Trophoblast cell (in vitro differentiated cells and primary cell): ENCODE results near the gene KRTAP4-11.
A peak's percentile ranks its signal among the peaks of the same experiment; 100 is the strongest.
"Not testable (repeated sequence)": the region's sequence is repeated elsewhere in the genome, so short reads cannot be mapped to it uniquely, and the experiment has no call there.

Experiments used
- DNase-seq, 2 donors: peaks; one replicate each; pipeline ENCODE4 v3.0.0-alpha.2; 2016
- H2AFZ ChIP-seq: 2 replicates; pipeline ENCODE4 v1.6.1; 2013; ENCODE audit warnings: low read length, moderate library complexity, mild to moderate bottlenecking; ENCODE audit not compliant: insufficient read depth, poor library complexity
- H2AK5ac ChIP-seq: 2 replicates; pipeline ENCODE4 v1.6.1; 2013; ENCODE audit warnings: mild to moderate bottlenecking, low read length
- H2BK120ac ChIP-seq: 2 replicates; pipeline ENCODE4 v1.6.1; 2013; ENCODE audit warnings: low read length, mild to moderate bottlenecking, moderate library complexity; ENCODE audit not compliant: insufficient read depth, poor library complexity
- H2BK12ac ChIP-seq: 2 replicates; pipeline ENCODE4 v1.6.1; 2013; ENCODE audit warnings: mild to moderate bottlenecking, low read length, moderate library complexity
- H2BK5ac ChIP-seq: 2 replicates; pipeline ENCODE4 v1.6.1; 2013; ENCODE audit warnings: low read length, low read depth, moderate library complexity, mild to moderate bottlenecking; ENCODE audit not compliant: poor library complexity
- H3K14ac ChIP-seq: 2 replicates; pipeline ENCODE4 v1.6.1; 2013; ENCODE audit warnings: mild to moderate bottlenecking, low read length
- H3K18ac ChIP-seq: 2 replicates; pipeline ENCODE4 v1.6.1; 2013; ENCODE audit warnings: mild to moderate bottlenecking, low read length
- H3K23ac ChIP-seq: 2 replicates; pipeline ENCODE4 v1.6.1; 2013; ENCODE audit warnings: low read length
- H3K27ac ChIP-seq: 2 replicates; pipeline ENCODE4 v1.5.1; 2013; ENCODE audit warnings: low read depth, mild to moderate bottlenecking, inconsistent platforms, low read length, moderate library complexity
- H3K27me3 ChIP-seq: 2 replicates; pipeline ENCODE4 v1.6.1; 2013; ENCODE audit warnings: inconsistent platforms, mild to moderate bottlenecking, low read length, moderate library complexity; ENCODE audit not compliant: insufficient read depth
- H3K36me3 ChIP-seq, 2 experiments: 1 replicate in 1 of 2; 2 replicates in 1 of 2; pipeline ENCODE4 v1.6.1; 2013; ENCODE audit warnings: low read length in 2 of 2, mild to moderate bottlenecking in 2 of 2, moderate library complexity in 1 of 2; ENCODE audit not compliant: insufficient read depth in 2 of 2, control insufficient read depth in 1 of 2
- H3K4ac ChIP-seq: 2 replicates; pipeline ENCODE4 v1.6.1; 2013; ENCODE audit warnings: low read depth, mild to moderate bottlenecking, low read length, moderate library complexity
- H3K4me1 ChIP-seq, 2 experiments: 1 replicate in 1 of 2; 2 replicates in 1 of 2; pipeline ENCODE4 v1.6.1; 2013; ENCODE audit warnings: low read length in 2 of 2, mild to moderate bottlenecking in 2 of 2, moderate library complexity in 1 of 2; ENCODE audit not compliant: insufficient read depth in 2 of 2, control insufficient read depth in 1 of 2
- H3K4me2 ChIP-seq: 2 replicates; pipeline ENCODE4 v1.6.1; 2013; ENCODE audit warnings: inconsistent platforms, mild to moderate bottlenecking, low read length, moderate library complexity
- H3K4me3 ChIP-seq: 2 replicates; pipeline ENCODE4 v1.5.1; 2013; ENCODE audit warnings: mild to moderate bottlenecking, low read depth, low read length, inconsistent platforms
- H3K79me1 ChIP-seq: one replicate; pipeline ENCODE4 v1.6.1; 2013; ENCODE audit warnings: low read length
- H3K79me2 ChIP-seq: 2 replicates; pipeline ENCODE4 v1.6.1; 2013; ENCODE audit warnings: low read length, mild to moderate bottlenecking; ENCODE audit not compliant: control insufficient read depth, insufficient read depth, poor library complexity
- H3K9ac ChIP-seq: 2 replicates; pipeline ENCODE4 v1.6.1; 2013; ENCODE audit warnings: mild to moderate bottlenecking, low read length
- H3K9me3 ChIP-seq: 2 replicates; pipeline ENCODE4 v1.6.1; 2013; ENCODE audit warnings: low read depth, mild to moderate bottlenecking, control low read depth, inconsistent platforms, low read length; ENCODE audit not compliant: insufficient read depth
- H4K12ac ChIP-seq: 2 replicates; pipeline ENCODE4 v1.6.1; 2013; ENCODE audit warnings: low read depth, mild to moderate bottlenecking, low read length, moderate library complexity
- H4K8ac ChIP-seq: 2 replicates; pipeline ENCODE4 v1.6.1; 2013; ENCODE audit warnings: low read depth, mild to moderate bottlenecking, low read length, moderate library complexity
- H4K91ac ChIP-seq: one replicate; pipeline ENCODE4 v1.6.1; 2013; ENCODE audit warnings: low read depth, mild to moderate bottlenecking, low read length, moderate library complexity
- WGBS: extraction: QIAGEN DNeasy Blood & Tissue Kit; methylation state at CpG from one replicate; pipeline ENCODE4 v1.1.7; 2013; ENCODE audit warnings: missing lambda C conversion rate; ENCODE audit not compliant: insufficient read length, insufficient coverage; ENCODE audit errors: extremely low coverage; 5-methylcytosine and 5-hydroxymethylcytosine counted together

KRTAP4-11 gene

DNA sequence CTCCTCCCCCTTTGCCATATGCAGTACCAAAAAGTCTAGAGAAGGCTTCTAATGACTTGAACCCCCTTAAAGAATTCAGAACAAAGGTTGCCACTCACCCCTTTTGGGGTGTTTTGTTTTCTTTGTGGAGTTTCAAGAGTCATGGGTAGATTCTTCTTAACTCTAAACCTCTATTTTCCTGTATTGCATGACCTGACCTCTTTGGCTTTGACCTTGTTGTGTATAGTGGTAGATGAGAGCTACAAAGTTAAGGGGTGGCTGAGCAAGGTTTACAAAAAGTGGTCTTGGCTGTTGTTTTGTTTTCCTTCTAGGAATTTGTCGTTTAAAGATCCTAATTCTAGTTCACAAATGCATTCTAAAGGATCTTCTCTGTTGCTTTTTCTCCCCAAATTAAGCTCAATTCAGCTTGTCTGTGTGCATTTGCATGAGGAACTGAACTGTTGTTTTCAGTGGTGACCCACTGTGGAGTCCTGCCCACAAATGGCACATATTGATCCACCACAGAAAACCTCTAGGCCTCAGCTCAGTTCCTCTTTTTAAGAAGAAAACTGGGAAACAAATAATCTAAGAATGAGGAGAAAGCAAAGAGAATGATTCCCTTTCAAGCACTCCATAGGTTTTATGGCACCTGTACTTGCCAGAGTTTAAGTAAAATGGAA is 9.3 kb downstream of the KRTAP4-11 start:
- not testable (repeated sequence) for H3K14ac ChIP-seq, H3K36me3 ChIP-seq, H4K12ac ChIP-seq, H3K79me2 ChIP-seq, H3K4me1 ChIP-seq, H3K4me2 ChIP-seq, H2BK12ac ChIP-seq, H3K18ac ChIP-seq, H3K79me1 ChIP-seq, H2BK120ac ChIP-seq, H3K27me3 ChIP-seq, H3K4ac ChIP-seq, H3K27ac ChIP-seq, H3K4me3 ChIP-seq, H2AFZ ChIP-seq, H3K9me3 ChIP-seq, H2AK5ac ChIP-seq, H2BK5ac ChIP-seq, H3K23ac ChIP-seq, DNase-seq, H4K8ac ChIP-seq, H4K91ac ChIP-seq, H3K9ac ChIP-seq
- no CpG with 5 or more reads among the region's 1 CpG for WGBS

DNA sequence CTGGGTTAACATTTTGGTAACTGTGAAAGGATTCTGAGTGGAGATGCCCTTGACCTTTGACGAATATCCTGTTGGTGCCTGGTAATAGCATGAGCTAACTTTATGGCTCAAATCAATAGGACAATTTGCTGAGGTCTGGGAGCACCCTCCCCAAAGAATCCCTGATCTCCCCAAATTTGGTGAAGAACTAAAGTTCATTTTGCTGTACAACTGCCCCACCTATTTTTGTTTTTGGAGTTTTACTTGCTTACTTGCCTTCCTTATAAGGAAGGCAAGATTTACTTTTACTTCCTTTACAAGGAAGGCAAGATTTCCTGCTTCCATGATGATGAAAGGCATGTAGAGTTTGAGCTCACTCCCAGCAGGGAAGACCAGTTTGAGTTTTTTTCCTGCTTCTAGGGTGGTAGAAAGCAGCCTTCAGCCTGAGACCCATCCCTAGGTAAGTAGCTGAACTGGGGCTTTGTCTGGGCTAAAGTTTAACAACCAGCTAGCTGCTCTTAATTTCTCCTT is 10.2 kb downstream of the KRTAP4-11 start:
- Histone ChIP-seq H2BK5ac (no peak overlapping the region), H3K79me1 (no peaks in the 10 kb centered on the region), H3K4me2 (no peak overlapping the region), H2AFZ (no peak overlapping the region), H3K18ac (no peak overlapping the region), H3K23ac (no peak overlapping the region), H3K9me3 (no peaks in the 10 kb centered on the region), H3K14ac (no peak overlapping the region), H3K27me3 (no peaks in the 10 kb centered on the region), H3K4me1 (no peaks in the 10 kb centered on the region), H3K79me2 (no peaks in the 10 kb centered on the region), H3K27ac (no peak overlapping the region), H4K8ac (no peak overlapping the region), H3K36me3 (no peaks in the 10 kb centered on the region), H3K4ac (no peak overlapping the region), H2AK5ac (no peak overlapping the region), H4K91ac (no peak overlapping the region), H4K12ac (no peak overlapping the region), H3K9ac (no peak overlapping the region), H2BK120ac (no peak overlapping the region), H2BK12ac (no peak overlapping the region), H3K4me3 (no peak overlapping the region)
- DNase-seq: no peak
- WGBS: no CpG with 5 or more reads among the region's 1 CpG

DNA sequence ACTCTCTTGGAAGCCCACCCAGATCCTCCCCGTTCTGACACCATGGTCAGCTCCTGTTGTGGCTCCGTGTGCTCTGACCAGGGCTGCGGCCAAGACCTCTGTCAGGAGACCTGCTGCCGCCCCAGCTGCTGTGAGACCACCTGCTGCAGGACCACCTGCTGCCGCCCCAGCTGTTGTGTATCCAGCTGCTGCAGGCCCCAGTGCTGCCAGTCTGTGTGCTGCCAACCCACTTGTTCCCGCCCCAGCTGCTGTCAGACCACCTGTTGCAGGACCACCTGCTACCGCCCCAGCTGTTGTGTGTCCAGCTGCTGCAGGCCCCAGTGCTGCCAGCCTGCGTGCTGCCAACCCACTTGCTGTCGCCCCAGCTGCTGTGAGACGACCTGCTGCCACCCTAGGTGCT is 12.8 kb downstream of the KRTAP4-11 start, which contains the start of gene KRTAP4-9:
KRTAP4-9 (plus strand) TSS at position 43 of the 400 bp plus-strand sequence; CDS start at position 43, 0 bp downstream.
- WGBS: no CpG with 5 or more reads among the region's 10 CpGs
- H3K4me3 ChIP-seq, H4K8ac ChIP-seq: not testable (repeated sequence)

GRCh38 chr17:41104386-41105038 is 13.7 kb downstream of the KRTAP4-11 start:
- H3K36me3 ChIP-seq, H3K79me2 ChIP-seq, H2BK12ac ChIP-seq, H3K4me1 ChIP-seq, H2AFZ ChIP-seq, H3K4me2 ChIP-seq, H3K14ac ChIP-seq, H3K9ac ChIP-seq, H3K27ac ChIP-seq, H4K8ac ChIP-seq, H3K27me3 ChIP-seq, H3K23ac ChIP-seq, H3K9me3 ChIP-seq, H3K18ac ChIP-seq, H3K4ac ChIP-seq, H3K79me1 ChIP-seq, H2BK5ac ChIP-seq, H4K91ac ChIP-seq, H2AK5ac ChIP-seq, H4K12ac ChIP-seq, H3K4me3 ChIP-seq, H2BK120ac ChIP-seq: not testable (repeated sequence)
- DNase-seq: peak in 1 of 2 donors; percentile 34
- no CpG with 5 or more reads among the region's 2 CpGs for WGBS

More for the DNA sequence above, 12.8 kb downstream of the KRTAP4-11 start, which contains the start of gene KRTAP4-9:
- H3K79me1 ChIP-seq, H4K12ac ChIP-seq, H2BK5ac ChIP-seq, H3K18ac ChIP-seq, H3K4me2 ChIP-seq, H3K9ac ChIP-seq, H3K4me1 ChIP-seq, H4K91ac ChIP-seq, H3K9me3 ChIP-seq, H3K27me3 ChIP-seq, H3K4ac ChIP-seq, DNase-seq, H2BK12ac ChIP-seq, H2AK5ac ChIP-seq, H2AFZ ChIP-seq, H3K79me2 ChIP-seq, H3K27ac ChIP-seq, H3K14ac ChIP-seq, H2BK120ac ChIP-seq, H3K23ac ChIP-seq, H3K36me3 ChIP-seq: not testable (repeated sequence)
